Mucosa of descending colon (tissue), 3 donors: ENCODE measurements around the gene CLEC10A. TPM values are rescaled to one million over a fixed set of nuclear protein-coding genes. Genes with fewer than 3 reads are reported as not detected.
A peak's percentile ranks its signal among the peaks of the same experiment; 100 is the strongest.
"Not testable (repeated sequence)": the region's sequence is repeated elsewhere in the genome, so short reads cannot be mapped to it uniquely, and the experiment has no call there.

Experiments
- ATAC-seq: fragments of 200-7000 bp; cut with Tn5 transposase; one replicate; pipeline ENCODE4 v1.9.1; 2020; ENCODE audit warnings: mild to moderate bottlenecking, moderate library complexity
- DNase-seq, 3 donors: peaks; one replicate each; pipeline ENCODE4 v3.0.0-alpha.2; 2020
- H3K36me3 ChIP-seq: fragments of 200-600 bp; one replicate; pipeline ENCODE4 v1.8.0; 2021; ENCODE audit warnings: low read depth, mild to moderate bottlenecking
- H3K4me1 ChIP-seq: fragments of 200-600 bp; one replicate; pipeline ENCODE4 v1.8.0; 2021; ENCODE audit warnings: low read depth, mild to moderate bottlenecking
- H3K4me3 ChIP-seq: fragments of 200-600 bp; one replicate; pipeline ENCODE4 v1.8.0; 2021; ENCODE audit warnings: mild to moderate bottlenecking
- H3K9me3 ChIP-seq: fragments of 200-600 bp; one replicate; pipeline ENCODE4 v1.8.0; 2021; ENCODE audit warnings: mild to moderate bottlenecking
- CTCF ChIP-seq: fragments of 200-600 bp; IDR thresholded peaks from one replicate; pipeline ENCODE4 v1.8.0; 2022; ENCODE audit warnings: antibody characterized with exemption, mild to moderate bottlenecking
- intact Hi-C, 2 donors: fragments of 100-400 bp; cut with DNase I in 1 of 2; cut with micrococcal nuclease in 1 of 2; formaldehyde crosslinking; loops; one replicate each; pipeline versions ENCODE4 v1.11.0 to v1.11.1; 2022; cut with DNase I, micrococcal nuclease
- total RNA-seq, 3 donors: library from RNA; stranded (reverse); fragmentation: NEBNext Ultra II Directional in 2 of 3; extraction: Animal tissue kit (Norgen Biotek cat#: 25700) in 2 of 3; gene quantifications; one replicate each; pipeline versions ENCODE4 v1.2.1 to v1.2.4, GENCODE V29; 2021 to 2023
- donor health status: DM: no; HTN: no; CAD: no; lungs with moderate emphysema.
- donor health status: DM: no; HTN: no; CAD: no.
- donor health status: DM: no; HTN: yes; CAD: no.

The CLEC10A gene
- total RNA-seq, 3 donors from 2014 or later = 3.1 to 15.1 (median 8.9) TPM

- H3K36me3 ChIP-seq = no peaks in the 10 kb centered on the region
- intact Hi-C loops = no loop called here
- no peak for TF ChIP-seq CTCF
- H3K4me3 ChIP-seq = no peak overlapping the region
- H3K9me3 ChIP-seq = no peaks in the 10 kb centered on the region
- no peaks in the 10 kb centered on the region for H3K4me1 ChIP-seq
- no peak for DNase-seq
- no peak for ATAC-seq
Observed at GRCh38 chr17:7094652-7095019, 14.6 kb upstream of the CLEC10A start.

DNA sequence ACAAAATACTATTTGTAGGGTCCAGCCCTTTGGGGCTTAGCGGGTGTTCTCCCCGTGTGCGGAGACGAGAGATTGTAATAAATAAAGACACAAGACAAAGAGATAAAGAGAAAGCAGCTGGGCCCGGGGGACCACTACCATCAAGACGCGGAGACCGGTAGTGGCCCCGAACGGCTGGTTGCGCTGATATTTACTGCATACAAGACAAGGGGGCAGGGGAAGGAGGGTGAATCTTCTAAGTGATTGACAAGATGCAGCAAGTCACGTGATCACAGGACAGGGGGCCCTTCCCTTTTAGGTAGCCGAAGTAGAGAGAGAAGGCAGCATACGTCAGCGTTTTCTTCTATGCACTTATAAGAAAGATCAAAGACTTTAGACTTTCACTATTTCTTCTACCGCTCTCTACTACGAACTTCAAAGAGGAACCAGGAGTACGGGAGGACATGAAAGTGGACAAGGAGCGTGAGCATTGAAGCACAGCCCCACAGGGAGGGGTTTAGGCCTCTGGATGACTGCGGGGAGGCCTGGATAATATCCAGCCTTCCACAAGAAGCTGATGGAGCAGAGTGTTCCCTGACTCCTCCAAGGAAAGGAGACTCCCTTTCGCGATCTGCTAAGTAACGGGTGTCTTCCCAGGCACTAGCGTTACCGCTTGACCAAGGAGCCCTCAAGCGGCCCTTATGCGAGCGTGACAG lies 11.4 kb upstream of the CLEC10A start:
- ATAC-seq, H3K4me3 ChIP-seq, DNase-seq, H3K4me1 ChIP-seq, intact Hi-C loops, H3K36me3 ChIP-seq, H3K9me3 ChIP-seq: not testable (repeated sequence)

GRCh38 chr17:7089570-7089969 lies 9.5 kb upstream of the CLEC10A start:
- intact Hi-C loops, ATAC-seq, H3K4me1 ChIP-seq, H3K36me3 ChIP-seq, H3K4me3 ChIP-seq, H3K9me3 ChIP-seq, DNase-seq: not testable (repeated sequence)

GRCh38 chr17:7088442-7088841 lies 8.4 kb upstream of the CLEC10A start:
- H3K9me3 ChIP-seq, H3K4me3 ChIP-seq, H3K4me1 ChIP-seq, H3K36me3 ChIP-seq, DNase-seq, ATAC-seq, intact Hi-C loops: not testable (repeated sequence)

GRCh38 chr17:7084088-7084487 lies 4.0 kb upstream of the CLEC10A start:
- H3K4me3 ChIP-seq = no peak overlapping the region
- intact Hi-C loops = no loop called here
- DNase-seq (no peak), ATAC-seq (no peak)
- TF ChIP-seq CTCF = no peak
- H3K4me1 ChIP-seq = no peaks in the 10 kb centered on the region
- no peaks in the 10 kb centered on the region for H3K36me3 ChIP-seq
- no peaks in the 10 kb centered on the region for H3K9me3 ChIP-seq

DNA sequence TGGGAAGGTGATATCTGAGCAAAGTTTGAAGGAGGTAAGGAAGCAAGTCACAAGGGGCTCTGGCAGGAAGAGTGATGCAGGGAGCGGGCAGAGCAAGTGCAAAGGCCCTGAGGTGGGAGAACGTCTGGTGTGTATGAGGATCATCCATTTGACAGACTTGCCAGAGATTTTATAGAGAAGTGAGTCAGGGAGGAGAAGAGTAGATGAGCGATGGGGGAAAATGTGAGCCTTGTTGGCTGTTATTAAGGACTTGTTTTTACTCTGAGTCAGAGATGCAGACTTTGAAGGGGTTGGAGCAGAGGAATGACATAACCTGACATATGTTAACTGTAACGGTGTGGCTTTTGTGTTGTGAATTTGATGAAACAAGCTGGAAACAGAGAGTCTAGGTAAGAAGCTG lies 3.5 kb upstream of the CLEC10A start:
- Histone ChIP-seq H3K9me3 (no peaks in the 10 kb centered on the region), H3K36me3 (no peaks in the 10 kb centered on the region), H3K4me1 (no peaks in the 10 kb centered on the region), H3K4me3 (no peak overlapping the region)
- intact Hi-C loops = no loop called here
- DNase-seq (no peak), ATAC-seq (no peak)
- TF ChIP-seq CTCF = no peak

- H3K4me1 ChIP-seq = no peaks in the 10 kb centered on the region
- TF ChIP-seq CTCF = no peak
- DNase-seq (peak in 1 of 3 donors; percentile 8), ATAC-seq (peak; percentile 31)
- H3K4me3 ChIP-seq = no peak overlapping the region
- intact Hi-C loops = no loop called here
- H3K36me3 ChIP-seq = no peaks in the 10 kb centered on the region
- H3K9me3 ChIP-seq = no peaks in the 10 kb centered on the region
Observed at GRCh38 chr17:7081341-7082062, 1.5 kb upstream of the CLEC10A start.
